ENCODE results near the gene ADM2. TPM values are rescaled to one million over a fixed set of nuclear protein-coding genes. Genes with fewer than 3 reads are reported as not detected.

Gene ADM2
- total RNA-seq, 6 experiments from 2014 or later: 1.0 to 19.2 (median 2.2) TPM

DNA sequence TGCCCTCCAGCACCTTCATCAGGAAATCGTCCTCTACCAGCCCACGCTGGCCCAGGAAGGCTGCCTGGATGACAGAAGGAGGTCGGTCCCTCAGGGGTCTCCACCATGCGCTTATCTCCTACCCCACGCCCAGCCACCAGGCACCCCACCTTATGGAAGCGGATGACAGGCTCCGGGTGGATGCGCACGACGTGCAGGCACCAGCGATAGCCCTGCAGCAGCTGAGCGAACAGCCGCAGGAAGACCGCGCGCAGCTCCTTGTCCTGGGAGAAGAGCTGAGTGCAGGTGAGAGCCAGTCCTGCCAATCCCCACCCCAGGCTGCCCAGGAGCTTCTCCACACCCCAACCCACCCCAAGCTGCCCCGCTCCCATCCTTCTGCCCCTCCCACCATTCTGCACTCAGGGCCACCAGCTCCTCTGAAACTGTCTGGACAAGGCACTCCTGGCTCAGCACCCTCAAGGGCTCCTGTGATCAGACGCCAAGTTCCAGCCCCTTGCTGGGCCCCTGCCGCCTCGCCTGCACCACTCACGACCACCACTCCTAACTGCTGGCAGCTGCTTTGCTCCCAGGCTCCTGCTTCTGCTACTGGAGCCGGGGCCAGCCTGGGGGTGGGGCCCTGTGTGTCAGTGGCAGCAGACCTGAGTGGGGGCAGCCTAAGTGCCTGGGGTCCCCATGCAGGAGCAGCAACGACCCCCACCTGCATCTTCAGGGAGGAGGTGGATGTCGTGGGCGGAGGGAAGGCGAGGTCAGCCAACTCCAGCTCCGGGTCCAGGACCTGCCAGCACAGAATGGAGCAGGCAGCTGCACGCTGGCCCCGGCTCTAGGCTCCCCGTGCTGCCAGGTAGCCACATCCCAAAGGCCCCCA is 16.0 kb upstream of the ADM2 start:
- Histone ChIP-seq H3K9me3 (no peaks in the 10 kb centered on the region), H3K27me3 (no peaks in the 10 kb centered on the region), H3K36me3 (peaks cover 4 to 72% (median 45%) of the 10 kb centered on the region in 4 donors), H3K27ac (no peak overlapping the region), H3K4me3 (no peak overlapping the region), H3K4me1 (no peaks in the 10 kb centered on the region)
- TF ChIP-seq POLR2A (IDR thresholded peaks at IDR 0.05): no peak
- TF ChIP-seq, protein P1, sequence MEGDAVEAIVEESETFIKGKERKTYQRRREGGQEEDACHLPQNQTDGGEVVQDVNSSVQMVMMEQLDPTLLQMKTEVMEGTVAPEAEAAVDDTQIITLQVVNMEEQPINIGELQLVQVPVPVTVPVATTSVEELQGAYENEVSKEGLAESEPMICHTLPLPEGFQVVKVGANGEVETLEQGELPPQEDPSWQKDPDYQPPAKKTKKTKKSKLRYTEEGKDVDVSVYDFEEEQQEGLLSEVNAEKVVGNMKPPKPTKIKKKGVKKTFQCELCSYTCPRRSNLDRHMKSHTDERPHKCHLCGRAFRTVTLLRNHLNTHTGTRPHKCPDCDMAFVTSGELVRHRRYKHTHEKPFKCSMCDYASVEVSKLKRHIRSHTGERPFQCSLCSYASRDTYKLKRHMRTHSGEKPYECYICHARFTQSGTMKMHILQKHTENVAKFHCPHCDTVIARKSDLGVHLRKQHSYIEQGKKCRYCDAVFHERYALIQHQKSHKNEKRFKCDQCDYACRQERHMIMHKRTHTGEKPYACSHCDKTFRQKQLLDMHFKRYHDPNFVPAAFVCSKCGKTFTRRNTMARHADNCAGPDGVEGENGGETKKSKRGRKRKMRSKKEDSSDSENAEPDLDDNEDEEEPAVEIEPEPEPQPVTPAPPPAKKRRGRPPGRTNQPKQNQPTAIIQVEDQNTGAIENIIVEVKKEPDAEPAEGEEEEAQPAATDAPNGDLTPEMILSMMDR (IDR thresholded peaks at IDR 0.05): no peak
- intact Hi-C loops (cut with DNase I): no loop called here
- ATAC-seq (no peak), DNase-seq (no peak)
- 73% methylated on average over 10 of the region's 30 CpGs for WGBS (ENCODE audit: insufficient coverage, low coverage, low lambda C conversion rate, missing lambda C conversion rate)

DNA sequence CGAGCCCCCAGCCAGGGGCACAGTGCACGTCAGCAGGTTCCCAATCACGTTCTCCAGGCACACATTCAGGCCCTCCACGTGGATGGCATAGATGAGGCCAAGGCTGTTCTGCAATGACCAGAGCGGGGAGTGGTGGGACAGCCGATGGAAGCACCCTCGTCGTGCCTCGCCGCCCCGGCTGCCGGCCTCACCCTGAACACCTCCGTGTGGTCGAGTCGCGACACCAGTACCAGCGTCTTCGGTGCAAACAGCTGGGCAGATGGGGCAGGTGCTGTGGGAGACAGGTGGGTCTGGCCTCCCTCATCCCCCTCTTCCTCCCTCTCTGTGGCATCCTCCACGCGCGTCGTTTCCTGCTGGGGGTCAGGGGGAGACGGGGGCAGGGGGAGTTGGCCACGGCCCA is 14.0 kb upstream of the ADM2 start:
- H3K4me1 ChIP-seq: no peaks in the 10 kb centered on the region
- no peak overlapping the region for H3K27ac ChIP-seq
- TF ChIP-seq, protein P1 (IDR thresholded peaks at IDR 0.05): no peak
- TF ChIP-seq POLR2A (IDR thresholded peaks at IDR 0.05): no peak
- intact Hi-C loops (cut with DNase I): no loop called here
- no peak overlapping the region for H3K4me3 ChIP-seq
- DNase-seq (no peak), ATAC-seq (no peak)
- peaks cover 0 to 53% (median 32%) of the 10 kb centered on the region in 4 donors for H3K36me3 ChIP-seq
- WGBS (ENCODE audit: insufficient coverage, low coverage, low lambda C conversion rate, missing lambda C conversion rate): 80% methylated on average over 1 of the region's 24 CpGs
- no peaks in the 10 kb centered on the region for H3K9me3 ChIP-seq
- H3K27me3 ChIP-seq: no peaks in the 10 kb centered on the region

DNA sequence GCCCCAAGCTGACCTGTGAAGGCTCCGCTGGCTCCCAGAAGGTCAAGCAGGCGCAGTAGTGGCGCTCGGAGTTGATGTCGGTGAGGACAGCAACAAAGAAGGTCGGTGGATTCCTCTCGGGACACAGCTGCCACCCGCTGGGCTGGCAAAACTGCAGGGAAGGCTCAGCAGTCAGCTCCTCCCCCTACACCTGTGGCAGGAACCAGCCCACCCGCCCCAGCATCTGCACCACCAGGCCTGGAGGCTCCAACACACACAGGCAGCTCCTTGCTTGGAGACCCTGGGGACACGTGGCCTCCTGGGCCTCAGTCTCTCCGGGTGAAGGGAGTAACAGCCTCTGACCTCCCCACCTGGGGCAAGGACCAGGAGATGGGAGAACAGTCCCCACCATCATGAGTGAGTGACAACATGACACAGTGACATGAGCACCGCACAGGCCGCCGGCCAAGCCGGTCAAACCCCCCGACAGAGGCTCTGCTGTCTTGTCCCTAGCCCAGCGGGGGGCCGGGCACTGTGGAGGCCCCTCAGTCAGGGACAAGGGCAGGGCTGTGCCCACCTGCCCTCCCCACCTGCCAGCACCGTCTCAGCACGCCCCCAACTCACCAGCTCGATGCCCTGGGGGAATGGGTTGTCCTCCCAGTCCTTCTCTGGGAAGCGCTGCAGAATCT is 13.4 kb upstream of the ADM2 start:
- H3K27me3 ChIP-seq: no peaks in the 10 kb centered on the region
- no peak for DNase-seq
- TF ChIP-seq, protein P1 (IDR thresholded peaks at IDR 0.05): no peak
- TF ChIP-seq POLR2A (IDR thresholded peaks at IDR 0.05): no peak
- 92% methylated on average over 2 of the region's 22 CpGs for WGBS (ENCODE audit: insufficient coverage, low coverage, low lambda C conversion rate, missing lambda C conversion rate)
- intact Hi-C loops (cut with DNase I): no loop called here
- H3K27ac ChIP-seq: no peak overlapping the region
- no peak overlapping the region for H3K4me3 ChIP-seq
- no peaks in the 10 kb centered on the region for H3K4me1 ChIP-seq
- peaks cover 0 to 48% (median 28%) of the 10 kb centered on the region in 4 donors for H3K36me3 ChIP-seq
- ATAC-seq: no peak
- H3K9me3 ChIP-seq: no peaks in the 10 kb centered on the region

DNA sequence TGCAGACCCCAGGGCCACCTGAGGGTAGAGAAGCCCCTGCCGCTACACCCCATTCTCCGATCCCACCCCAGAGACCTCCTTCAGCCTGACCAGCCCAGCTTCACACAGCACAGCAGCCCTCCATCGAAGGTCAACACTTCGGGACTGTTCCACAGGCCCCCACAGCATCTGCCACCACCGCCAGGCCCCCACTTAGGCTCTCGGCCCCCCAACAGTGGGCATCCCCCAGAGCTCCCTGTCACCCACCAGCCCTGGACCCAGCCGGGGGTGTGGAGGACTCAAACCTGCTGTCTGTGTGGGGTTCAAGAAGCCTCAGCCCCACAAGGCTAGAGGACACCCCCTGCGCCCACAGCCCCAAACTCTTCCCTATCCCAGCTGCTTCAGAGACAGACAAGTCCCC is 12.7 kb upstream of the ADM2 start:
- Histone ChIP-seq H3K27ac (no peak overlapping the region), H3K27me3 (no peaks in the 10 kb centered on the region), H3K4me3 (no peak overlapping the region), H3K9me3 (no peaks in the 10 kb centered on the region), H3K4me1 (peaks cover 0 to 5% (median 2%) of the 10 kb centered on the region in 4 donors), H3K36me3 (peaks cover 0 to 40% (median 22%) of the 10 kb centered on the region in 4 donors)
- intact Hi-C loops (cut with DNase I): no loop called here
- ATAC-seq (no peak), DNase-seq (no peak)
- no CpG with 5 or more reads among the region's 8 CpGs for WGBS (ENCODE audit: insufficient coverage, low coverage, low lambda C conversion rate, missing lambda C conversion rate)
- TF ChIP-seq, protein P1 (IDR thresholded peaks at IDR 0.05): no peak
- TF ChIP-seq POLR2A (IDR thresholded peaks at IDR 0.05): no peak

All from right lobe of liver (tissue), 6 donors.